ENCODE results near the gene TPD52L1.

GRCh38 chr6:125259354-125259736, 105.8 kb downstream of the TPD52L1 start:
- TF ChIP-seq, protein P1, sequence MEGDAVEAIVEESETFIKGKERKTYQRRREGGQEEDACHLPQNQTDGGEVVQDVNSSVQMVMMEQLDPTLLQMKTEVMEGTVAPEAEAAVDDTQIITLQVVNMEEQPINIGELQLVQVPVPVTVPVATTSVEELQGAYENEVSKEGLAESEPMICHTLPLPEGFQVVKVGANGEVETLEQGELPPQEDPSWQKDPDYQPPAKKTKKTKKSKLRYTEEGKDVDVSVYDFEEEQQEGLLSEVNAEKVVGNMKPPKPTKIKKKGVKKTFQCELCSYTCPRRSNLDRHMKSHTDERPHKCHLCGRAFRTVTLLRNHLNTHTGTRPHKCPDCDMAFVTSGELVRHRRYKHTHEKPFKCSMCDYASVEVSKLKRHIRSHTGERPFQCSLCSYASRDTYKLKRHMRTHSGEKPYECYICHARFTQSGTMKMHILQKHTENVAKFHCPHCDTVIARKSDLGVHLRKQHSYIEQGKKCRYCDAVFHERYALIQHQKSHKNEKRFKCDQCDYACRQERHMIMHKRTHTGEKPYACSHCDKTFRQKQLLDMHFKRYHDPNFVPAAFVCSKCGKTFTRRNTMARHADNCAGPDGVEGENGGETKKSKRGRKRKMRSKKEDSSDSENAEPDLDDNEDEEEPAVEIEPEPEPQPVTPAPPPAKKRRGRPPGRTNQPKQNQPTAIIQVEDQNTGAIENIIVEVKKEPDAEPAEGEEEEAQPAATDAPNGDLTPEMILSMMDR (IDR thresholded peaks at IDR 0.05; ENCODE audit: extremely low read depth in 1 of 2, insufficient read depth in 1 of 2, low read depth in 1 of 2, low read length in 2 of 2): no peak
- TF ChIP-seq MYC (IDR thresholded peaks at IDR 0.05; ENCODE audit: low read depth, low read length) (no peak), POLR2AphosphoS5 (IDR thresholded peaks at IDR 0.05; ENCODE audit: insufficient read depth, low read depth, low read length) (no peak), EZH2 (IDR thresholded peaks at IDR 0.05; ENCODE audit: borderline replicate concordance, low read depth, low read length, severe bottlenecking) (no peak), MAX (IDR thresholded peaks at IDR 0.05; ENCODE audit: insufficient read depth, insufficient read length) (no peak), POLR2A (IDR thresholded peaks at IDR 0.05; ENCODE audit: low read depth, low read length) (no peak), GATA2 (IDR thresholded peaks at IDR 0.05; ENCODE audit: insufficient read depth, insufficient read length, low read depth, low read length) (no peak), FOS (IDR thresholded peaks at IDR 0.05; ENCODE audit: borderline replicate concordance, insufficient read depth, low read length) (no peak)

Measured in endothelial cell of umbilical vein (primary cell).